ENCODE measurements around the gene PROCA1. TPM values are rescaled to one million over a fixed set of nuclear protein-coding genes. Genes with fewer than 3 reads are reported as not detected.
"Not testable (repeated sequence)": the region's sequence is repeated elsewhere in the genome, so short reads cannot be mapped to it uniquely, and the experiment has no call there.

Gene PROCA1
- total and polyA plus RNA-seq, 2 of the 13 experiments (the other 11 are each of a cell fraction or from before 2014, with no cell fraction given), result 0.73 to 1.5 TPM

GRCh38 chr17:28658766-28659496 lies 52.8 kb downstream of the PROCA1 start:
- H3K27me3 ChIP-seq (ENCODE audit: control insufficient read depth in 1 of 2, insufficient read depth in 2 of 2, low read length in 2 of 2); CTCF ChIA-PET (ENCODE audit: low intra/inter-chr PET ratio, low total read pairs); BruUV-seq (replicated peaks); H4K20me1 ChIP-seq (ENCODE audit: insufficient read depth, low read length); H3K4me3 ChIP-seq (replicated peaks in 1 of 3; ENCODE audit: insufficient read depth in 1 of 3, low read depth in 2 of 3, low read length in 3 of 3); H3K9me3 ChIP-seq (ENCODE audit: low read length); FAIRE-seq; ATAC-seq; H3K36me3 ChIP-seq (replicated peaks in 1 of 2; ENCODE audit: control insufficient read depth in 1 of 2, insufficient read depth in 2 of 2, low read length in 2 of 2); H3K27ac ChIP-seq (ENCODE audit: extremely low read length, insufficient read depth, low read length); H2AFZ ChIP-seq (ENCODE audit: low read length); in situ Hi-C loops (cut with HindIII; ENCODE audit: extremely low pct_ligation_motif_present, low pct_unique_long_range_greater_than_20kb); H3K9ac ChIP-seq (ENCODE audit: insufficient read depth, low read depth, low read length); intact Hi-C loops (cut with micrococcal nuclease; ENCODE audit: unreplicated experiment); H3K4me2 ChIP-seq (ENCODE audit: low read depth, low read length); DNase-seq (ENCODE audit: low spot score): not testable (repeated sequence)
- TF ChIP-seq ZNF687 (CRISPR knock-in tag; IDR thresholded peaks at IDR 0.05), result peak; percentile 54
- peaks cover 31% of the 10 kb centered on the region for H3K4me1 ChIP-seq (ENCODE audit: insufficient read depth, low read length)
- peaks cover 47% of the 10 kb centered on the region for H3K79me2 ChIP-seq (ENCODE audit: insufficient read depth, low read length)
- 94% methylated on average over 25 of the region's 46 CpGs for WGBS (ENCODE audit: low lambda C conversion rate)
- POLR2A ChIA-PET, result interaction anchor here (1.7 kb wide), 1 partner anchor 14 kb away, joined by 13 read pairs; the partner anchor contains the start of gene BLTP2

- H3K9ac ChIP-seq (ENCODE audit: insufficient read depth, low read depth, low read length); H3K4me2 ChIP-seq (ENCODE audit: low read depth, low read length); intact Hi-C loops (cut with micrococcal nuclease; ENCODE audit: unreplicated experiment); CTCF ChIA-PET (ENCODE audit: low intra/inter-chr PET ratio, low total read pairs); FAIRE-seq; H2AFZ ChIP-seq (ENCODE audit: low read length); H3K9me3 ChIP-seq (ENCODE audit: low read length); ATAC-seq; H3K4me3 ChIP-seq (replicated peaks in 1 of 3; ENCODE audit: insufficient read depth in 1 of 3, low read depth in 2 of 3, low read length in 3 of 3); BruUV-seq (replicated peaks); H3K27me3 ChIP-seq (ENCODE audit: control insufficient read depth in 1 of 2, insufficient read depth in 2 of 2, low read length in 2 of 2); H3K36me3 ChIP-seq (replicated peaks in 1 of 2; ENCODE audit: control insufficient read depth in 1 of 2, insufficient read depth in 2 of 2, low read length in 2 of 2); H4K20me1 ChIP-seq (ENCODE audit: insufficient read depth, low read length); in situ Hi-C loops (cut with HindIII; ENCODE audit: extremely low pct_ligation_motif_present, low pct_unique_long_range_greater_than_20kb); DNase-seq (ENCODE audit: low spot score); TF ChIP-seq SOX6, SOX13 (IDR thresholded peaks at IDR 0.05): not testable (repeated sequence)
- POLR2A ChIA-PET, result interaction anchor here (1.0 to 1.7 kb wide), 4 partner anchors 11 to 87 kb away, joined by 4 to 14 read pairs (median 8); partner anchors contain the start of genes BLTP2 and RPL23A
- peaks cover 41% of the 10 kb centered on the region for H3K79me2 ChIP-seq (ENCODE audit: insufficient read depth, low read length)
- H3K27ac ChIP-seq (ENCODE audit: extremely low read length, insufficient read depth, low read length), result peak overlapping the region; percentile 64
- H3K4me1 ChIP-seq (ENCODE audit: insufficient read depth, low read length), result peaks cover 25% of the 10 kb centered on the region
- WGBS (ENCODE audit: low lambda C conversion rate), result 35% methylated on average over 8 of the region's 8 CpGs
- peak; percentile 27; the same call in 1 of the 2 replicates for TF ChIP-seq GATAD2A (CRISPR knock-in tag; IDR thresholded peaks at IDR 0.05)
- peak; percentile 75 for TF ChIP-seq ZNF652 (CRISPR knock-in tag; IDR thresholded peaks at IDR 0.05; ENCODE audit: borderline replicate concordance, low read depth)
- peak; percentile 32; the same call in 1 of the 2 replicates for TF ChIP-seq SOX6 (CRISPR knock-in tag; IDR thresholded peaks at IDR 0.05)
- TF ChIP-seq ARID5B (CRISPR knock-in tag; IDR thresholded peaks at IDR 0.05), result peak; percentile 26; the same call in 1 of the 2 replicates
- 0 out of 2 replicates have a peak, but pooled peaks have one; percentile 9 for TF ChIP-seq SOX5 (CRISPR knock-in tag; IDR thresholded peaks at IDR 0.05; ENCODE audit: borderline replicate concordance)
- TF ChIP-seq SOX13 (CRISPR knock-in tag; conservative IDR thresholded peaks at IDR 0.05 in 1 of 2, IDR thresholded peaks at IDR 0.05 in 1 of 2), result peak in 1 of 2 experiments; percentile 62; a peak in 2 of 4 replicates
These were observed 53.3 kb downstream of the PROCA1 start for GRCh38 chr17:28658342-28658741.

All from HepG2 (cell line).